ENCODE data around the gene CST3. TPM values are rescaled to one million over a fixed set of nuclear protein-coding genes. Genes with fewer than 3 reads are reported as not detected.

CST3 gene
- total and polyA plus RNA-seq, 2 of the 8 experiments (the other 6 are each of a cell fraction or from before 2014, with no cell fraction given): 53.2 to 184 TPM

DNA sequence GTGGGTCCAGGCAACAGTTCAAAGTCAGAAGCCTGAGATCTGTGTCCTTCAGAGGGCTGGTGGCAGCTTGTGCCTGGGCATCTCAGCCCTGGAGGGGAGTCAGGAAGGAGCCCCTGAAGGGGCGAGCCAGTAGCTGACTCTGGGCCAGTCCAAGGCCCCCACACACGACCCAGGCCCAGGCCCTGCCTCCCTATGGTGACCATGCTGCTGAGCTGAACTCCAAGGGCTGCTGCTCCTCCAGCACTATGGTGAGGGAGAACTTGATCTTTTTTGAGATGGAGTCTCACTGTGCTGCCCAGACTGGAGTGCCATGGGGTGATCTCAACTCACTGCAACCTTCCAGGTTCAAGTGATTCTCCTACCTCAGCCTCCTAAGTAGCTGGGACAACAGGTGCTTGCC, 15.2 kb upstream of the CST3 start:
- ChIA-PET CTCF (ENCODE audit: partially characterized antibody) (interaction anchor here (6.1 kb wide), 1 partner anchor 15 kb away, joined by 29 read pairs; no protein-coding TSS in a partner anchor), POLR2A (ENCODE audit: partially characterized antibody) (interaction anchor here (1.0 kb wide), 1 partner anchor 9 kb away, joined by 3 read pairs; no protein-coding TSS in a partner anchor)
- no peaks in the 10 kb centered on the region for H3K36me3 ChIP-seq (ENCODE audit: control insufficient read depth in 2 of 4, insufficient read depth in 4 of 4, low read length in 3 of 4)
- no peak overlapping the region for H3K9ac ChIP-seq (replicated peaks in 1 of 4; ENCODE audit: extremely low read depth in 1 of 4, low read depth in 3 of 4, low read length in 3 of 4)
- H3K27ac ChIP-seq (ENCODE audit: low read depth, low read length): no peak overlapping the region
- FAIRE-seq (no peak), DNase-seq (ENCODE audit: low read depth in 1 of 2, low spot score in 2 of 2) (peak in 1 of 2 experiments; percentile 19)
- H3K23ac ChIP-seq (ENCODE audit: insufficient read length): no peak overlapping the region
- H4K91ac ChIP-seq (replicated peaks; ENCODE audit: insufficient read length, low read length): no peak overlapping the region
- no peaks in the 10 kb centered on the region for H3K79me2 ChIP-seq (ENCODE audit: control insufficient read depth in 1 of 2, insufficient read depth in 2 of 2, low read length in 2 of 2)
- no peak overlapping the region for H2AFZ ChIP-seq (ENCODE audit: low read length)
- H2BK20ac ChIP-seq (ENCODE audit: low read length): no peak overlapping the region
- H3K23me2 ChIP-seq (ENCODE audit: low read depth, low read length): no peaks in the 10 kb centered on the region; the same call in 1 of the 2 replicates
- no peak overlapping the region for H3K18ac ChIP-seq (ENCODE audit: extremely low read depth, low read length)
- no peak overlapping the region for H4K5ac ChIP-seq (ENCODE audit: insufficient read length, low read depth, low read length)
- TF ChIP-seq SUZ12 (IDR thresholded peaks at IDR 0.05; ENCODE audit: low read length): no peak
- TF ChIP-seq ASH2L (IDR thresholded peaks at IDR 0.05; ENCODE audit: low read length): no peak
- TF ChIP-seq TEAD4 (IDR thresholded peaks at IDR 0.05; ENCODE audit: low read depth, low read length): no peak
- no peak for TF ChIP-seq MAFK (IDR thresholded peaks at IDR 0.05; ENCODE audit: low read depth, low read length)
- TF ChIP-seq SRF (IDR thresholded peaks at IDR 0.05; ENCODE audit: low read depth, low read length): no peak
- no peak for TF ChIP-seq POU5F1 (IDR thresholded peaks at IDR 0.05; ENCODE audit: low read depth, low read length)
- no peak for TF ChIP-seq POLR2A (IDR thresholded peaks at IDR 0.05; ENCODE audit: control extremely low read depth in 1 of 2, low read depth in 2 of 2, low read length in 2 of 2)
- no peak for TF ChIP-seq FOSL1 (IDR thresholded peaks at IDR 0.05; ENCODE audit: insufficient read depth, low read depth, low read length)
- no peak for TF ChIP-seq SP1 (IDR thresholded peaks at IDR 0.05; ENCODE audit: low read depth, low read length)
- TF ChIP-seq SP2 (IDR thresholded peaks at IDR 0.05; ENCODE audit: low read length): no peak
- H2BK5ac ChIP-seq (ENCODE audit: low read depth, low read length): no peak overlapping the region
- no peak overlapping the region for H2AK5ac ChIP-seq (ENCODE audit: low read depth, low read length)
- no peak overlapping the region for H3K4ac ChIP-seq (replicated peaks; ENCODE audit: insufficient read length, low read depth, low read length)
- WGBS, 2 experiments (ENCODE audit: extremely low coverage in 1 of 2, insufficient coverage in 1 of 2, insufficient read length in 1 of 2, insufficient replicate concordance in 2 of 2, low coverage in 1 of 2, low lambda C conversion rate in 2 of 2, missing lambda C conversion rate in 1 of 2): 81% methylated on average over 2 of the region's 2 CpGs; no CpG with 5 or more reads in 1 of the 2 experiments
- H3K4me1 ChIP-seq (replicated peaks in 1 of 4; ENCODE audit: control insufficient read depth in 3 of 4, insufficient read depth in 4 of 4, low read length in 3 of 4): peaks cover 0 to 5% (median 0%) of the 10 kb centered on the region in 4 experiments; a peak in 2 of 7 replicates
- no peak overlapping the region for H3K14ac ChIP-seq (ENCODE audit: insufficient read length)
- no peaks in the 10 kb centered on the region for H4K20me1 ChIP-seq (replicated peaks in 1 of 2; ENCODE audit: control insufficient read depth in 1 of 2, insufficient read depth in 2 of 2, low read length in 2 of 2)
- H3K56ac ChIP-seq (replicated peaks; ENCODE audit: insufficient read length, low read depth, low read length): no peak overlapping the region
- no peak overlapping the region for H3K4me2 ChIP-seq (ENCODE audit: insufficient read depth in 1 of 2, low read depth in 2 of 2, low read length in 2 of 2)
- H3K4me3 ChIP-seq (ENCODE audit: extremely low read depth in 1 of 4, insufficient read depth in 2 of 4, low read depth in 3 of 4, low read length in 4 of 4): no peak overlapping the region
- no peak overlapping the region for H2BK120ac ChIP-seq (replicated peaks; ENCODE audit: low read depth, low read length)
- H4K8ac ChIP-seq (ENCODE audit: extremely low read depth, insufficient read depth, low read length): no peak overlapping the region
- H3K79me1 ChIP-seq (ENCODE audit: low read depth, low read length): no peaks in the 10 kb centered on the region
- no peak overlapping the region for H2BK12ac ChIP-seq (ENCODE audit: low read depth, low read length)
- H3K9me3 ChIP-seq (ENCODE audit: insufficient read depth in 2 of 2, low read depth in 1 of 2, low read length in 1 of 2): no peaks in the 10 kb centered on the region
- no peak overlapping the region for H2BK15ac ChIP-seq (ENCODE audit: low read length)
- H3K27me3 ChIP-seq (replicated peaks in 1 of 4; ENCODE audit: control insufficient read depth in 3 of 4, extremely low read depth in 1 of 4, insufficient read depth in 3 of 4, low read length in 3 of 4): no peaks in the 10 kb centered on the region; a peak in 1 of 7 replicates

Data from H1 (cell line).